HG03354 (cell line): ENCODE results near the gene CMC2.

Experiments
- ATAC-seq: cut with Tn5 transposase; IDR thresholded peaks from one replicate; pipeline ENCODE4 v1.9.1; 2021; ENCODE audit warnings: mild to moderate bottlenecking; ENCODE audit not compliant: unreplicated experiment, poor library complexity, severe bottlenecking

Gene CMC2

DNA sequence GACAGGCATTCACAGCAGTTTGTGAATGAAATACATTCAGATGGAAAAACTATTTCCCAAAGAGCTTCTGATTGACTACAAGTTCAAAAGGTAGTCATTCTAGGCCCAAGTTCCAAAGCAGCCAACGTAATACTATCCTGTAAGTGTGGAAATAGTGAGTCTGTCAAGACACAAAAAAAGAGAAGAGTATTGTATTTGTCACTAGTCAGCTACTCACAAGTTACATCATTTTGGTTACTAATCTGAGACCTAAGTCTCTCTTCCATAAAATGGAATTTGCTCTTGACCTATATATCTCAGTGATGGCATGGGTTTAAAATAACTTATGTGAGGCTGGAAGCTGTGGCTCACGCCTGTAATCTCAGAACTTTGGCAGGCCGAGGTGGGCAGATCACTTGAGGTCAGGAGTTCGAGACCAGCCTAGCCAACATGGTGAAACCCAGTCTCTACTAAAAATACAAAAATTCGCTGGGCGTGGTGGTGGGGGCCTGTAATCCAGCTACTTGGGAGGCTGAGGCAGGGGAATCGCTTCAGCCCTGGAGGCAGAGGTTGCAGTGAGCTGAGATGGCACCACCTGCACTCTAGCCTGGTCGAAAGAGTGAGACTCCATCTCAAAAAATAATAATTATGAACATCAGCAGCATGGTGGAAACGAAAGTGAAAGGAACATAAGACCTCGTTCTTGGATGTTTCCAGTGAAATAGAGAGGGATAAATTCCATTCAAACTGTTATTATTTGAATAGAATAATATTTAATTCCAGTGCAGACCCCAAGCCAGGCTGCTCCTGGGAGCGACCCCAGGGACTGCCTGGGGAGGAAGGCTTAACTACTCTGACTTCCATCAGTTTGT is 2.9 kb downstream of the CMC2 start:
- no peak for ATAC-seq

DNA sequence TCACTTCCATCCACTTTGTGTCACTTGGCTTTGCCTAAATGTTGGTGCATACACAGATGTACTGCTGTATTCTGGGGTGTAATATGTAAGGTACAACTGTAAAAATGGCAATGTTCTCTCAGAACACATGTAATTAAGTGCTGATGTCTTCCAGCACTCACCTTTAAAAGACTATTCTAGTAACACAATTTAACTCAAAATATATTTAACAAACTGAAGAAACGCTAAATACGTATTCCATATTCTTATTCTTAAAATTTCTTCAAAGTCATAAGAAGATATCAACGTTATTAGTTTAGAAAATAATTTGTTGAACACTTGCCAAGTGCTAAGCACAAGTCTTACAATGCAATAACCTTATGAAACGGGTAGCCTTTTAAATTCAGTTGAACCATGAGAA is 3.6 kb downstream of the CMC2 start:
- ATAC-seq = no peak

DNA sequence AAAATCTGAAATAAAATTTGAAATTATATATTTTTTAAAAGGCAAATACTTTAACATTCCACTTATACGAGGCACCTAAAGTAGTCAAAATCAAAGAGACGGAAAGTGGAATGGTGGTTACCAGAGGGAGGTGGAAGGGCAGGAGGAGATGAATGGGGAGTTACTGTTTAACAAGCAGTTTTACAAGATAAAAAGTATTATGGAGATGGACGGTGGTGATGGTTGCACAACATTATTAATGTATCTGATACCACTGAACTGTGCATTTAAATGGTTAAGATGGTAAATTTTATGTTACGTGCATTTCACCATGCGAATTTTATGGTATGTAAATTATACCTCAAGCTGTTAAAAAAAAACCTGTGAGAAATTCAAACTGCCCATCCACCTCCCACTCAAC is 5.4 kb downstream of the CMC2 start:
- ATAC-seq = no peak

DNA sequence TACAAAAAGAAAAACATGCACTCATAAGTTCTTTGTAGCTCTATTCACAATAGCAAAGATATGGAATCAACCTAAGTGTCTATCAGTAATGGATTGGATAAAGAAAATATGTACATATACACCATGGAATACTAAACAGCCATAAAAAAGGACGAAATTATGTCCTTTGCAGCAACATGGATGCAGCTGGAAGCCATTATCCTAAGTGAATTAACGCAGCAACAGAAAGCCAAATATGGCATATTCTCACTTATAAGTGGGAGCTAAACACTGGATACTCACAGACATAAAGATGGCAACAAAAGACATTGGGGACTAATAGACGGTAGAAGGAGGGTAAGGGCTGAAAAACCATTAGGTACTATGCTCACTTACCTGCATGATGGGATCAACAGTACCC is 5.8 kb downstream of the CMC2 start:
- no peak for ATAC-seq

DNA sequence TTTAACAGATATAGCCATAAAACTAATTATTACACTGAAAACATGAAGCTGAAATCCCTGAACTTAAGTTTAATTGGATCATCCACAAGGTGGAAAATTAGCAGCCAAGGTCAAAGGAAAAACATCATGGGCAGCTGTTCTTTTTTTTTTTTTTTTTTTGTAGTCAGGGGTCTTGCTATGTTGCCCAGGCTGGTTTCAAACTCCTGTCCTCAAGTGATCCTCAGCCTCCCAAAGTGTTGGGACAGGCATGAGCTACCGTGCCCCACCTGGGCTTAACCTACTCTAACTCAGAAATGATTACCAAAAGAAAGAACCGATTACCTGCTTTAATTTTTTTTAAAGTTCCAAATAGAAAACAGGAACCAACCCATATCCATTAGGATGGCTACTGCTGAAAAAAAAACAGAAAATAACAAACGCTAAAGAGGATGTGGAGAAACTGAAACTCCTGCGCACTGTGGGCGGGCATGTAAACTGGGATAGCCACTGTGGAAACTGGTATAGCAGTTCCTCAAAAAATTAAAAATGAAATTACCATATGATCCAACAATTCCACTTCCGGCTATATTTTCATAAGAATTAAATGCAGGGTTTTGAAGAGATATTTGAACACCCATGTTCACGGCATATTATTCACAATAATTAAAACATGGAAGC is 8.6 kb downstream of the CMC2 start:
- no peak for ATAC-seq

DNA sequence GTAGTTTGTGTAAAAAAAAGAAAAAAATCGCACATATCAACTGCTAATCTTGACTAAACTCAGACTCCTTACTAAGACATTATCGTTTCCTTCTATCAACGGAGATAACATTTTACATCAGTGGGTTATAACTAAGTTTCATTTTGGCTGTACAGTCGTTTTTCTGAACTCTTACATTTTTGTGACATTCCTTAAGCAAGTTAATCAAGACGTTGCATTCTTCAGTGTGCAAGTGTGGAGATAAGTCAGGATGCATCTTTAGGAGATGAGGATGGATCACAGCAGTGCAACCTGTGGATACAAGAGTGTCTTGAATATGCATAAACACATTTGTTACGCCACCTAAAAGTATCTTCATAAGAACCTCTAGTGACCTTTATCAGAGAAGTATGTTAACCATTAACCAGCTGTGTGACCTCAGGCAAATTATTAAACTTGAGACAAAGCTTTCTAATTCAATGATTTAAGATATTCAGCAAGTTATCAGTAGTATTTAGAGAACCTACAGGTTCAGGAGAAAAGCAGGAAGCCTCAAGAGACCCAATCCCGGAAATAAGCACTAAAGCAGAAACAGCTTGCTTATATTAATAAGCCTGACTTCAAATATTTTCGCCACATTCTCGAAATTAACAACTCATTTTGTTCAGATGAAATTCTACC is 9.4 kb downstream of the CMC2 start:
- peak; percentile 82 for ATAC-seq

DNA sequence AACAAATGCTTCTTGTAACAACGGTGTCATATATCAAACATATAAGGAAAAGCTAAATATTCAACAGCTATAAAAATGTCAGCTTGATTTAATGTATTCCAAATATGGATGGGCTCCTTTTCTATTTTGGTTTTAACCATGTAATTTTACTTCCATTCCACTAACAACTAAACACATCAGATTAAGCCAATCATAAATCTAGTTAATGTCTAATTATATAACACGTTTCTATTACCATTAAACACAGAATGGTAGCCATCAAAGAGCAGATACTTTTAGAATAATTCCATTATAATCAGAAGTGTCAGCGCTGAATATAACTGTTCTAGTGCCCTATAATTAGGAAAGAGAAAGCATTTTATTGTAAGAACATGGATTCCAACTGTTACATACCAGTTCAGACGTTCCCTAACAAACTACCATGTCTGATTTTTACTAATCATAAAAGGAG is 10.0 kb downstream of the CMC2 start:
- ATAC-seq = peak; percentile 39

DNA sequence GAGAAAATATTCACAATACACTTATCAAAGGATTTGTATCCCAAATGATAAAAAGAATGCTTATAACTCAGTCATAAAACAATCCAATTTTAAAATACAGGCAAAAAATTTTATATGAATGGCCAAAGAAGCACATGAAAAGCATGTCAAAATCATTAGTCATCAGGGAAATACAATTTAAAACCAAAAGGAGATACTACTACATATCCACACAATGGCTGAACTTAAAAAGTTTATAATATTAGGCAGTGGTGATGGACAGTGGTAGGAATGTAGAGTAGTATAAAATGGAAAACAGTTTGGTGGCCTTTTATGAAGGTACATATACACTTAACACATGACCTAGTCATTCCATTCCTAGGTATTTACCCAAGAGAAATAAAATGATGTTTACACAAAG is 12.2 kb downstream of the CMC2 start:
- ATAC-seq = no peak

DNA sequence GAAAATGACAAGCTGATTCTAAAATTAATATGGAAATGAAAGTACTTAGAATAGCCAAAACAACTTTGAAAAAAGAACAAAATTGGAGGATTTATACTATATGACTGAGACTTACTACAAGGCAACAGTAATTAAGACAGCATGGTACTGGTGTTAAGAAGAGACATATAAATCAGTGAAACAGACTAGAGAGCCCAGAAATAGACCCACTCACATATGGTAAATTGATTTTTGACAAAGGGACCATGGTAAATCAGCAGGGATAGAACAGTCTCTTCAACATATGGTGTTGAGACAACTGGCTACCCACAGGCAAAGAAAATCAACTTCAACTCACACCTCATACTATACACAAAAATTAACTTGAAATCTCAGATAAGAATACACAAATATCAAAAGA is 12.9 kb downstream of the CMC2 start:
- ATAC-seq = no peak

DNA sequence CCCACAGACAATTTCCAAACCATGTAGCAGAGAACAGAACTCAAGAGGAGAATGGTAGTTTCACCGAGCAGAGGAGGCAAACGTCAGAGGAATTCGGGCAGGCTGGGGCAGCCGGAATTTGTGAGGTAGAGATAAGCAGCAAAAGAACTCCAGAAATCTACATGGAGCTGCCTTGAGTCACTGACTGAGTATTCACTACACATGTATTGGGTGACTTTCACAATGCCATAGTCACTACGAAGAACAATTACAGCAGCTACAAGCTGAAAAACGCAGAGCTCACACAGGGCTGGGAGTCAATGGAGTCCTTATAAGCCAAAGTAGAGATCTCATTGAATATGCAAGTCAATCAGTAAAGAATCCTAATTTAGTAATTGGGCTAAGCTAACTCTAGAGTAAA is 13.4 kb downstream of the CMC2 start:
- ATAC-seq = no peak

DNA sequence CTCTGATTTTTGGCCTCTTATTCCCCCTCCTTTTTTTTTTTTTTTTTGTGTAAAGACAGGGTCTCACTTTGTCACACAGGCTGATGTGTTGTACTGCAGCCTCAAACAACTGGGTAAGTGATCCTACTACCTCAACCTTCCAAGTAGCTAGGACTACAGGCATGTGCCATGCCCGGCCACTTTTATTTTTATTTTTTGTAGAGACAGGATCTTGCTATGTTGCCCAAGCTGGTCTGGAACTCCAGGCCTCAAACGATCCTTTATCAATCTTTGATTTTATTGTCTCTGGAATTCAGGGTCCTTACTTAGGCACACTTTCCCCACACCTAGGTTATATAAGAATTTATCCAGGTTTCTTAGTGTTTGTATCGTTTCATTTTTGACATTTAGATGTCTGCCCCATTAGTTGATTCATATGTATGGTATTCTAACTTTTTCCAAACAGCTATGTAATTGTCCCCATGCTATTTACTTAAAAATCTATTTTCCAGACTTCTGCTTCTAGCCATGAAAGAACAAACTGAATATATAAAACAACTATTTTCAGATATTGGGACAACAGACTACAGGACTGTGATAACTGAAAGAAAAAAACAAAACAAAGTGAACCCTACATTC is 13.9 kb downstream of the CMC2 start:
- no peak for ATAC-seq

DNA sequence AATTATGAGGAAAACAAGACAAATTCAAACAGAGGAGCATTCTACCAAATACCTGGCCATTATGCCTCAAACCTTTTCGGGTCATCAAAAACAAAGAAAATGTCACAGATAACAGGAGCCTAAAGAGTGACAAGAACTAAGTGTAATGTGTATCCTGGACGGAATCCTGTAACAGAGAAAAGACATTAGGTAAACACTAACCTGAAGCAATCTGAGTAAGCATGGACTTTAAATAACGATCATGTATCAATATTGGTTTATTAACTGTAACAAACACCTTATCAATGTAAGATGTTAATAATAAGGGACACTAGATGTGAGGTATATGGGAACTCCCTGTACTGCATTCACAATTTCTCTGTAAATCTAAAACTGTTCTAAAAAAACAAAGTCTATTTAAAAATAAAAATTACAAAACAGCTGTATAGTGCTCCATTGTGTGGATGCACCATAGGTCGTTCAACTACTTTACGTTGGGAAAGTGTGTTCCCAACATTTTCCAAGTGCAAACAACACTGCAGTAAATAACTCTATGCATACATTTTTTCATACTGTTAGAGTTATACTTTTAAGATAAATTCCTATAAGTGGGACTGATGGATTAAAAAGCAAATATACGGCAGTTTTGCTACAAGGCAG is 14.8 kb downstream of the CMC2 start:
- ATAC-seq = no peak

DNA sequence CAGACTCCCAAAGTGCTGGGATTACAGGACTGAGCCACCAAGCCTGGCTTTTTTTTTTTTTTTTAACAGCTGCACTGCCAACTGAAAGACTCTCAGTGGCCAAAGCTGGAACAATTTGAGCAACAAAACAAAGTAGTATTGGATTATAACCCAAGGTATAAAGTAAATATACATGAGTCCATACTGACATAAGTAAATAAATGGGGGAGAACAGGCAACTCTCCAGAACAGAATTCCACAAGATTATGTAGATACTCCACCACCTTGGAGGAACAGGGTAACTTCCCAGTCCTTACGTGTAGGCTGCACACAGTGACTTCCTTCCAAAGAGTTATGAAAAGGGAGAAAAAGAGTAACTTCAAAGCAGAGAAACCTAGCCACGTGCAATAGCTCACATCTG is 15.7 kb downstream of the CMC2 start:
- ATAC-seq = no peak

DNA sequence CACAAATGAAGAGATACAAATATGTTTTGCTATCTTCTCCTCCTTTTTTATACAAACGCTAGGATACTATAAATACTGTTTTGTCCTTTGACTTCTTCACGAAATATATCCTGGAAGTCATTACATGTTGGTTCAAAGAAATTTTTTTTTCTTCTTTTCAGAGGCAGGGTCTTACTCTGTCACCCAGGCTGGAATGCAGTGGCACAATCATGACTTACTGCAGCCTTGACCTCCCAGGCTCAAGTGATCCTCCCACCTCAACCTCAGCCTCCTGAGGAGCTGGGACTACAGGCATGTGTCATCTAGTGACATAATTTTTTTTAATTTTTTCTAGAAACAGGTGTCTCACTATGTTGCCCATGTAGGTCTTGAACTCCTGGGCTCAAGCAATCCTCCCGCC is 16.1 kb downstream of the CMC2 start:
- ATAC-seq = no peak

DNA sequence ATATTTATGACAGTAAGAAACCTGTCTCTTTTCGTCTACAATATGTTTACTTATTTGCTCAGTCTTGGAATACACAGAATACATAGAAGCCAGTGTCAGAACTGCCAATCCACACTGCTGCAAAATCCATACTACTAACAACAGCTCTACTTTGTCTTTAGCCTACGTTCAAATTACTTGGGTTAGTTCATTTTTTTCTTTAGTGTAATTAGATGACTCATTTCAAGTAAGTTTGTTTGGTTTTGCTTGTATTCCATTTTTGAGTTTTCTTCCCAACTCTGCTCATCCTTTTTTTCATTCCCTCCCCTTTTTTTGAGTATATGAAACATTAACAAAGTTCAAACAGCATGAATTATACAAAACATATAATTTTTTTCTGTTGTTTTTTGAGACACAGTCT is 16.9 kb downstream of the CMC2 start:
- no peak for ATAC-seq

DNA sequence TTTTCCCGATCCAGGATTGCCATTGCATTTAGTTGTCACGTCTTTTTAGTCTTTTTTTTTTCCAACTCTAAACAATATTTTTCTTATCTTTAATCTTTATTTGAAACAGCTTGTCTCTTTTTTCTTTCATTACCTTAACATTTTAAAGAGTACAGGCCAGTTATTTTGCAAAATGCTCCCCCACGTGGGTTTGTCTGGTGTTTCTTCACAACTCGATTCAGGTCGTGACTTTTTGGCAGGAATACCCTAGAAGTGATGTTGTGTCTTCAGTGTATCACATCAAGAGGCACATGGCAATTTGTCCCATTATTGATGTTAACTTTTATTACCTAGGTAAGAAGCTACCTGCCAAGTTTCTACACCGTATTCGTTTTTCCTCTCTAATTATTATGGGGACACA is 17.9 kb downstream of the CMC2 start:
- no peak for ATAC-seq

DNA sequence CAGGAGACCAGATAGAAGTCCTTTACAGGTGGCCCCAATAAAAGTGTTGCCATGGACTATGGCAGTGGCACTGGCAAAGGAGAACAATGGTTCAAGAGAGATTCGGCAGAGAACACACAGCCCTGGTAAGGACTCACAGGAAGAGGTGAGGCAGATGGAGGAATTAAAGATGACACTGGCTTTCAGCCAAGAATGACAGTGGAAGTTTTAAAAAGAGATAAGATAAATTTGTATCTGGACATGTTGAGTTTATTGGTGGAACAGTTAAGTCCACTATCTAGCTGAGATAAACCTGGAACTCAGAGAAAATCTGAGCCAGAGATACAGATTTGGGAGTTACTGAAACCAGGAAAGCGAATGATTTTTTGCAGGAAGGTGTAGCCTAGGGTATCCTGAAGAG is 20.1 kb downstream of the CMC2 start:
- no peak for ATAC-seq

DNA sequence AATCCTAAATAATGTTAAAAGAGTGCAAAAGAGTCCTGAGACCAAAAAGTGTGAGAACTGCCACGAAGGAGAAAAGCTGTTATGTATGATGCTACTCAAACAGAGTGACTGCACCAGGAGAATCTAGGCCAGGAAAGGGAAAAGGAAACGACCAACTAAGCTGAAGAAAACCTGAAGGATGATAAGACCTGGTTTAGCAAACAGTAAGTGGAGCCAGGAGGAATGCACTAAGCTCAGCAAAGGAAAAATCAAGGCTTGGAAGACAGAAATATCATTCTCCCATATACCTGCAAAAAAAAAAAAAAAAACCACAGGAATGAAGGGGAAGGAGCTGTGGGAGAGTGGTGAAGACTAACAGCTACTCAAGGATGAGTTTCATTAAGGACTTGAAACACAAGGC is 21.1 kb downstream of the CMC2 start:
- ATAC-seq = no peak

DNA sequence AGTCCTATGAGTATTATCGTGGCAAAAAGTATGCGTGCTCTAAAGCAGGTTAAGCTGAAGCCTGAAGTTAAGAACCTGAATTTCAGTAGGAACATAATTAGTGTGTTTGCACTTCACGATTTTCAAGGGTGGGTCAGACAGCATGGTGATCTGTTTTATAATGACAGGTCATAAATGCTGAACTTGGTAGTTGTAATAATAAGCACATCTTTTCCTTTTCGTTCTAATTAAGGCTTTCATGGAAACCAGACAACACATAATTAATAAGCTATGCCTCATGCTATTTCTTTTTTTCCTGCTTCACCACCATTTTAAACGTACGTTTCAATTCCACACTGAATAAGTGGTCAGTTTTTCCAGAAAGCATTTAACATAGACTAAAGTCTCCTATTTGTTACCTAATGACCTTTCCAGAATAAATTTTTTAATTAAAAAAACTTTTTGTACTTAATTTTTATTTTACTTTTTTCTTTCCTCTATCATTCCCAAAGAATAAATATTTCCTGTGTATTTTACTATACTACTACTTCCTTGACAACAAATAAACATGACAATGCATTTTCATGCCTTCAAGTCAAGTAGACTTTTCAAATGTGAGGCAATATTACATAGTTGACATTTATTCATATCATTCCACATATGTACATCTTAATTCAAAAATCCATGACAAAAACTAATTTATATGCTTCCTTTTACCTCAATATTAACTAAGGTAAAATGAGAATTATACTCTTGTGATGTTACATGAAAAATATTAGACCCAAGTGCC is 22.4 kb downstream of the CMC2 start:
- ATAC-seq = no peak
